Measurements from ENCODE around the gene ARL6.
A peak's percentile ranks its signal among the peaks of the same experiment; 100 is the strongest.

DNA sequence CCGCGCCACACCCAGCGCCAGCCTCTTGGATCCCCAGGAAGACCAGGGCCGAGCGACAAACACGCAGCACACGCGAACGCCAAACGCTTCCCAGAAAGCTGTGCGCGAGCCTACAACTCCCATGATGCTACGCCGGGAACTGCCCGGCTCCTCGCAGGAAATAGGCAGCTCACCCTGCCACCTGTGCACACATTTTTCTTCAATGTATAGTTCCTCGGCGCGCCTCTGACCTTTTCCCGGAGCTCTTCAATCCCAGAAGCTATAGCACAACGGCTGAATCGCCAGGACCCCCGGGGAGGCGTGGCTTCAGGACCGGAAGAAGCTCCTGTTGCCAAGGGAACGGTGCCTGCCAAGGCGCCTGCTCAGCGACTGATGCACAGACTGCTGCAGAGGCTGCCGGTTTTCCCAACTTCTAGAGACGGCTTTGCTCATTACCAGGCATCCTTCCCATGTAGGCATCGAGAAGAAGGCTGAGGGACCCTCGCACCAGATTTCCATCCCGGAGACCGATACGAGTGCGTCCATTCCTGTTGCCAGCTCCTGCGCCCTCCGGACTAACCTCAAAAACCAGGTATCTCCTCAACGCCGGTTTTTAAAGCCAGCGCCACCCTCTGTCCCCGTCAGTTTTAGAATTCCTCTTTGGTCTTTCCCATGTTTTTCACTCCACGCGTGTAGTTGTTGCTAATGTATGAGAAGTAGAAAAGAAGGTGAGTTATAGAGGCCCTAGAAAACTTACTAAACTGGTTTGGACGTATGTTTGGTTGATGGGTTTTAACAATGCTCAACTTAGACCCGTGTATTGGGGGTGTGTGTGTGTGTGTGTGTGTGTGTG lies at the start of gene ARL6:
- no peak for TF ChIP-seq CTCF (IDR thresholded peaks at IDR 0.05)
- peak; percentile 31 for TF ChIP-seq POLR2A (IDR thresholded peaks at IDR 0.05)
